ENCODE data around the gene SPATC1L.

- TF ChIP-seq CTCF (IDR thresholded peaks at IDR 0.05) (no peak), POLR2A (IDR thresholded peaks at IDR 0.05) (no peak)
These were observed 1.5 kb downstream of the SPATC1L start for GRCh38 chr21:46182548-46183336.
